Testis (tissue), 2 donors: ENCODE results near the gene MTOR.

Experiments
- POLR2A ChIP-seq: fragments of 450-650 bp; IDR thresholded peaks from one replicate; pipeline ENCODE4 v1.6.1; 2017; ENCODE audit warnings: antibody characterized with exemption, mild to moderate bottlenecking, moderate library complexity
- TF ChIP-seq, protein P1 (sequence below), 3 experiments: fragments of 450-650 bp in 2 of 3; fragments of 200-600 bp in 1 of 3; sonication (generic) in 1 of 3; IDR thresholded peaks; one replicate each; pipeline ENCODE4 v1.5.1; 2016 to 2019; ENCODE audit warnings: antibody characterized with exemption in 3 of 3, mild to moderate bottlenecking in 2 of 3, moderate library complexity in 1 of 3

DNA sequence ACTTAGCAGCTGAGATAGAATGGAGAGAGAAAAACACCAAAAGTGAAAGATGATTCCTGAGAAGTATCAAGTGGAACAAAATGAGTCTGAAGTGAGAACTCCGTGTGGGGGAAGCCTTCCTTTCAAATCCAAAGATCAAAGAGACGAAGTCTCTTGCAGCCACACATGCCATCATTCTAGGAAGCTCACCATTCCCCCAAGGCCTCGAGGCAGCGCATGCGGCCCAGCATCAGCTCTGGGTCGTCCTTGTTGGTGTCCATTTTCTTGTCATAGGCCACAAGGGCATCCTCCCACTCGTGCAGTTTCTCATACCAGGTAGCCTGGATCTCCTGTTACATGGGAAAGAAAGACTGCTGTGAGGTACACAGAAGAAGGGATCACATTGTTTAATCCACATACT is 105.4 kb downstream of the MTOR start:
- TF ChIP-seq, protein P1, sequence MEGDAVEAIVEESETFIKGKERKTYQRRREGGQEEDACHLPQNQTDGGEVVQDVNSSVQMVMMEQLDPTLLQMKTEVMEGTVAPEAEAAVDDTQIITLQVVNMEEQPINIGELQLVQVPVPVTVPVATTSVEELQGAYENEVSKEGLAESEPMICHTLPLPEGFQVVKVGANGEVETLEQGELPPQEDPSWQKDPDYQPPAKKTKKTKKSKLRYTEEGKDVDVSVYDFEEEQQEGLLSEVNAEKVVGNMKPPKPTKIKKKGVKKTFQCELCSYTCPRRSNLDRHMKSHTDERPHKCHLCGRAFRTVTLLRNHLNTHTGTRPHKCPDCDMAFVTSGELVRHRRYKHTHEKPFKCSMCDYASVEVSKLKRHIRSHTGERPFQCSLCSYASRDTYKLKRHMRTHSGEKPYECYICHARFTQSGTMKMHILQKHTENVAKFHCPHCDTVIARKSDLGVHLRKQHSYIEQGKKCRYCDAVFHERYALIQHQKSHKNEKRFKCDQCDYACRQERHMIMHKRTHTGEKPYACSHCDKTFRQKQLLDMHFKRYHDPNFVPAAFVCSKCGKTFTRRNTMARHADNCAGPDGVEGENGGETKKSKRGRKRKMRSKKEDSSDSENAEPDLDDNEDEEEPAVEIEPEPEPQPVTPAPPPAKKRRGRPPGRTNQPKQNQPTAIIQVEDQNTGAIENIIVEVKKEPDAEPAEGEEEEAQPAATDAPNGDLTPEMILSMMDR (IDR thresholded peaks at IDR 0.05), result no peak
- no peak for TF ChIP-seq POLR2A
